CD8-positive, alpha-beta memory T cell (primary cell): Measurements from ENCODE around the gene ANK3. TPM values are rescaled to one million over a fixed set of nuclear protein-coding genes. Genes with fewer than 3 reads are reported as not detected.

Source experiments
- CTCF ChIA-PET: fragments of 350-600 bp; sonication (Branson Sonifier 250); formaldehyde crosslinking; loops from one replicate; lab custom pipeline; 2021; ENCODE audit warnings: antibody characterized with exemption; lab: Charles Lee
- POLR2A ChIA-PET: fragments of 350-600 bp; sonication (Branson Sonifier 250); formaldehyde crosslinking; loops from one replicate; lab custom pipeline; 2021; ENCODE audit warnings: antibody characterized with exemption; lab: Charles Lee
- DNase-seq, 5 donors: peaks; one replicate each; pipeline versions ENCODE4 v3.0.0 to v3.0.0-alpha.2; 2020 to 2022; ENCODE audit warnings: mixed read lengths in 1 of 5
- H3K27ac ChIP-seq: one replicate; pipeline ENCODE4 v1.7.0; 2013; ENCODE audit warnings: low read depth, mild to moderate bottlenecking, low read length, moderate library complexity
- H3K27me3 ChIP-seq: 2 replicates; pipeline ENCODE4 v1.7.0; 2013; ENCODE audit warnings: low read length, mild to moderate bottlenecking; ENCODE audit not compliant: insufficient read depth, poor library complexity, severe bottlenecking
- H3K36me3 ChIP-seq: 2 replicates; pipeline ENCODE4 v1.7.0; 2013; ENCODE audit warnings: mild to moderate bottlenecking, low read length, moderate library complexity; ENCODE audit not compliant: insufficient read depth
- H3K4me1 ChIP-seq: 2 replicates; pipeline ENCODE4 v1.7.0; 2013; ENCODE audit warnings: mild to moderate bottlenecking, low read length, moderate library complexity; ENCODE audit not compliant: insufficient read depth
- H3K4me3 ChIP-seq: 2 replicates; pipeline ENCODE4 v1.7.0; 2013; ENCODE audit warnings: mild to moderate bottlenecking, low read length
- H3K9me3 ChIP-seq: 2 replicates; pipeline ENCODE4 v1.7.0; 2013; ENCODE audit warnings: mild to moderate bottlenecking, low read length
- H3K27ac Mint-ChIP-seq, 8 donors: one replicate each; pipeline ENCODE4 v1.8.0; 2020 to 2021; ENCODE audit warnings: mixed read lengths in 8 of 8, mild to moderate bottlenecking in 6 of 8, inconsistent platforms in 3 of 8, moderate library complexity in 3 of 8
- H3K27me3 Mint-ChIP-seq, 2 donors: one replicate each; pipeline ENCODE4 v1.8.0; 2020 to 2021; ENCODE audit warnings: mixed read lengths in 2 of 2, mild to moderate bottlenecking in 1 of 2, moderate library complexity in 1 of 2
- H3K36me3 Mint-ChIP-seq, 3 donors: one replicate each; pipeline ENCODE4 v1.8.0; 2020 to 2021; ENCODE audit warnings: mixed read lengths in 3 of 3, inconsistent platforms in 1 of 3, mild to moderate bottlenecking in 1 of 3
- H3K4me1 Mint-ChIP-seq, 3 donors: one replicate each; pipeline ENCODE4 v1.8.0; 2020 to 2021; ENCODE audit warnings: mixed read lengths in 3 of 3, inconsistent platforms in 1 of 3, mild to moderate bottlenecking in 1 of 3
- H3K4me3 Mint-ChIP-seq, 7 donors: one replicate each; pipeline ENCODE4 v1.8.0; 2020 to 2021; ENCODE audit warnings: mixed read lengths in 7 of 7, mild to moderate bottlenecking in 6 of 7, moderate library complexity in 4 of 7, inconsistent platforms in 2 of 7
- H3K9me3 Mint-ChIP-seq, 5 donors: one replicate each; pipeline ENCODE4 v1.8.0; 2020 to 2022; ENCODE audit warnings: mixed read lengths in 5 of 5, mild to moderate bottlenecking in 3 of 5, moderate library complexity in 2 of 5, inconsistent platforms in 1 of 5
- polyA plus RNA-seq: library from polyadenylated mRNA; unstranded; fragments of 300-500 nt; fragmentation: Illumina TruSeq; gene quantifications from one replicate; pipeline ENCODE4 v1.2.3, GENCODE V29; 2021
- total RNA-seq, 2 experiments: library from RNA; stranded (reverse); gene quantifications; one replicate each; pipeline ENCODE4 v1.2.3, GENCODE V29; 2021

ANK3 gene
- total and polyA plus RNA-seq, 3 experiments from 2014 or later, result 10.2 to 12.8 (median 11.8) TPM

- peaks cover 0 to 3% of the 10 kb centered on the region in 2 donors for H3K27me3 Mint-ChIP-seq
- H3K4me3 Mint-ChIP-seq, result no peak overlapping the region
- Histone ChIP-seq H3K27ac (no peak overlapping the region), H3K4me1 (no peaks in the 10 kb centered on the region), H3K9me3 (no peaks in the 10 kb centered on the region), H3K27me3 (no peaks in the 10 kb centered on the region), H3K36me3 (no peaks in the 10 kb centered on the region), H3K4me3 (no peak overlapping the region)
- CTCF ChIA-PET, result no interaction called here
- no peaks in the 10 kb centered on the region for H3K4me1 Mint-ChIP-seq
- H3K27ac Mint-ChIP-seq, result no peak overlapping the region
- H3K36me3 Mint-ChIP-seq, result no peaks in the 10 kb centered on the region
- no peaks in the 10 kb centered on the region for H3K9me3 Mint-ChIP-seq
- POLR2A ChIA-PET, result no interaction called here
- no peak for DNase-seq
Observed at GRCh38 chr10:60363187-60363586, 26.5 kb downstream of the ANK3 start.

- H3K36me3 Mint-ChIP-seq, result no peaks in the 10 kb centered on the region
- H3K9me3 Mint-ChIP-seq, result no peaks in the 10 kb centered on the region
- Histone ChIP-seq H3K9me3 (no peaks in the 10 kb centered on the region), H3K4me3 (no peak overlapping the region), H3K27ac (no peak overlapping the region), H3K27me3 (no peaks in the 10 kb centered on the region), H3K4me1 (no peaks in the 10 kb centered on the region), H3K36me3 (no peaks in the 10 kb centered on the region)
- POLR2A ChIA-PET, result no interaction called here
- no peaks in the 10 kb centered on the region for H3K4me1 Mint-ChIP-seq
- H3K27ac Mint-ChIP-seq, result no peak overlapping the region
- DNase-seq, result no peak
- H3K27me3 Mint-ChIP-seq, result peaks cover 0 to 3% of the 10 kb centered on the region in 2 donors
- CTCF ChIA-PET, result no interaction called here
- H3K4me3 Mint-ChIP-seq, result no peak overlapping the region
Observed at GRCh38 chr10:60362461-60362860, 27.2 kb downstream of the ANK3 start.

- H3K27me3 Mint-ChIP-seq, result peaks cover 0 to 3% of the 10 kb centered on the region in 2 donors
- CTCF ChIA-PET, result no interaction called here
Observed at GRCh38 chr10:60359066-60359465, 30.6 kb downstream of the ANK3 start.

GRCh38 chr10:60358282-60358681 is 31.4 kb downstream of the ANK3 start:
- Histone ChIP-seq H3K36me3 (no peaks in the 10 kb centered on the region), H3K27ac (no peak overlapping the region), H3K4me3 (no peak overlapping the region), H3K27me3 (no peaks in the 10 kb centered on the region), H3K4me1 (no peaks in the 10 kb centered on the region), H3K9me3 (no peaks in the 10 kb centered on the region)
- H3K27ac Mint-ChIP-seq, result no peak overlapping the region
- ChIA-PET POLR2A (interaction anchor here (0.6 kb wide), 1 partner anchor 411 kb away, joined by 3 read pairs; no protein-coding TSS in a partner anchor), CTCF (no interaction called here)
- H3K36me3 Mint-ChIP-seq, result no peaks in the 10 kb centered on the region
- H3K4me3 Mint-ChIP-seq, result no peak overlapping the region
- H3K27me3 Mint-ChIP-seq, result peaks cover 0 to 3% of the 10 kb centered on the region in 2 donors
- H3K4me1 Mint-ChIP-seq, result no peaks in the 10 kb centered on the region
- H3K9me3 Mint-ChIP-seq, result no peaks in the 10 kb centered on the region
- no peak for DNase-seq

More at GRCh38 chr10:60359066-60359465, 30.6 kb downstream of the ANK3 start:
- Mint-ChIP-seq H3K27ac (no peak overlapping the region), H3K36me3 (no peaks in the 10 kb centered on the region), H3K9me3 (no peaks in the 10 kb centered on the region), H3K4me3 (no peak overlapping the region), H3K4me1 (no peaks in the 10 kb centered on the region)
- no peaks in the 10 kb centered on the region for H3K27me3 ChIP-seq
- H3K27ac ChIP-seq, result no peak overlapping the region
- no peaks in the 10 kb centered on the region for H3K9me3 ChIP-seq
- POLR2A ChIA-PET, result no interaction called here
- H3K4me1 ChIP-seq, result no peaks in the 10 kb centered on the region
- DNase-seq, result no peak
- no peak overlapping the region for H3K4me3 ChIP-seq
- H3K36me3 ChIP-seq, result no peaks in the 10 kb centered on the region

- Mint-ChIP-seq H3K27ac (no peak overlapping the region), H3K9me3 (no peaks in the 10 kb centered on the region), H3K36me3 (no peaks in the 10 kb centered on the region), H3K4me1 (peaks cover 0 to 4% (median 2%) of the 10 kb centered on the region in 3 donors), H3K27me3 (no peaks in the 10 kb centered on the region), H3K4me3 (no peak overlapping the region)
- Histone ChIP-seq H3K36me3 (no peaks in the 10 kb centered on the region), H3K9me3 (no peaks in the 10 kb centered on the region), H3K27me3 (no peaks in the 10 kb centered on the region), H3K27ac (peak overlapping the region; percentile 10), H3K4me1 (no peaks in the 10 kb centered on the region), H3K4me3 (no peak overlapping the region)
- DNase-seq, result no peak
- ChIA-PET POLR2A (no interaction called here), CTCF (no interaction called here)
Observed at GRCh38 chr10:60353519-60354258, 36.0 kb downstream of the ANK3 start.

- no peak overlapping the region for H3K27ac ChIP-seq
- Mint-ChIP-seq H3K9me3 (no peaks in the 10 kb centered on the region), H3K4me3 (no peak overlapping the region), H3K27me3 (no peaks in the 10 kb centered on the region), H3K36me3 (no peaks in the 10 kb centered on the region), H3K27ac (no peak overlapping the region), H3K4me1 (peaks cover 0 to 7% (median 2%) of the 10 kb centered on the region in 3 donors)
- POLR2A ChIA-PET, result no interaction called here
- H3K36me3 ChIP-seq, result no peaks in the 10 kb centered on the region
- no peaks in the 10 kb centered on the region for H3K27me3 ChIP-seq
- H3K9me3 ChIP-seq, result no peaks in the 10 kb centered on the region
- H3K4me1 ChIP-seq, result no peaks in the 10 kb centered on the region
- DNase-seq, result no peak
- CTCF ChIA-PET, result no interaction called here
- no peak overlapping the region for H3K4me3 ChIP-seq
Observed at GRCh38 chr10:60352105-60352504, 37.6 kb downstream of the ANK3 start.

GRCh38 chr10:60351191-60351853 is 38.4 kb downstream of the ANK3 start:
- no peaks in the 10 kb centered on the region for H3K36me3 Mint-ChIP-seq
- H3K9me3 ChIP-seq, result no peaks in the 10 kb centered on the region
- H3K4me1 Mint-ChIP-seq, result peaks cover 0 to 12% (median 2%) of the 10 kb centered on the region in 3 donors
- CTCF ChIA-PET, result no interaction called here
- H3K27ac ChIP-seq, result no peak overlapping the region
- POLR2A ChIA-PET, result no interaction called here
- H3K4me3 ChIP-seq, result no peak overlapping the region
- no peak overlapping the region for H3K4me3 Mint-ChIP-seq
- H3K27me3 Mint-ChIP-seq, result no peaks in the 10 kb centered on the region
- H3K9me3 Mint-ChIP-seq, result no peaks in the 10 kb centered on the region
- no peaks in the 10 kb centered on the region for H3K4me1 ChIP-seq
- H3K27me3 ChIP-seq, result no peaks in the 10 kb centered on the region
- no peak for DNase-seq
- no peaks in the 10 kb centered on the region for H3K36me3 ChIP-seq
- peak overlapping the region in 2 of 8 donors; percentile 21 to 66 for H3K27ac Mint-ChIP-seq

GRCh38 chr10:60350400-60350799 is 39.3 kb downstream of the ANK3 start:
- ChIA-PET POLR2A (no interaction called here), CTCF (no interaction called here)
- Mint-ChIP-seq H3K9me3 (no peaks in the 10 kb centered on the region), H3K27ac (peak overlapping the region in 1 of 8 donors; percentile 10), H3K27me3 (no peaks in the 10 kb centered on the region), H3K4me3 (no peak overlapping the region), H3K36me3 (no peaks in the 10 kb centered on the region), H3K4me1 (peaks cover 0 to 12% (median 2%) of the 10 kb centered on the region in 3 donors)
- Histone ChIP-seq H3K36me3 (no peaks in the 10 kb centered on the region), H3K9me3 (no peaks in the 10 kb centered on the region), H3K27me3 (no peaks in the 10 kb centered on the region), H3K4me3 (no peak overlapping the region), H3K4me1 (no peaks in the 10 kb centered on the region), H3K27ac (no peak overlapping the region)
- no peak for DNase-seq
